Fibroblast of peridontal ligament (primary cell): Measurements from ENCODE around the gene SLC2A9.
"Not testable (repeated sequence)": the region's sequence is repeated elsewhere in the genome, so short reads cannot be mapped to it uniquely, and the experiment has no call there.

Source experiments
- DNase-seq: peaks from one replicate; pipeline ENCODE4 v3.0.0-alpha.2; 2010; ENCODE audit errors: extremely low read depth

Gene SLC2A9

DNA sequence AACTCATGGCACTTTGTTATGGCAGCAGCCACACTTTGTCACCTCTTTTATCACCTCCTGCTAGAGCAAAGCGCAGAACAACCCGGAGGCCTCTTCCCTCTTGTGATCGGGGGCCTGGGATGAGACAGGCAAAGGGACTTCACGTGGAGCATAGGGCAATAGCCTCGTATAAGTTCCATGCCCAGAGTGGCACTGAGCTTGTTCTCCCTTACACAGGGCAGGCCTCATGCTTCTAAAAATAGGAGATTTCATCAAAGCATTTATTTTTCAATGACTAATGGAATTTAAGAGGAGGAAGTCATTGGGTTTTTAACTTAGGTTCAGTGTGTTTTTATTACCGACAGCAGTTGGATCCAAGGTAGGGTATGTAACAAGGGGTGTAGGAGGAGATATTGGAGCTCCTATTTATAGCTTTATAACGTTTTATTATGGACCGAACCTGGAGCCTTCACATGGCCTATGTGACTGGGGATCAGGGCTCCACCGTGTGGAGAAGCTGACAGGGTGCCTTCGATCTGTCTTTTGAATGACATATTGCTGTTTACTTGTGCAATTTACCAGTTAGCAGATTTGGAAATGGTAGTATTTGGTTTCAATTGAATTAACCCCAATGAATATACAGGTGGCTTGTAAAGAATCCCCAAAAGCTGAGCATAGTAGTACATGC lies 93.8 kb downstream of the SLC2A9 start:
- DNase-seq = no peak

DNA sequence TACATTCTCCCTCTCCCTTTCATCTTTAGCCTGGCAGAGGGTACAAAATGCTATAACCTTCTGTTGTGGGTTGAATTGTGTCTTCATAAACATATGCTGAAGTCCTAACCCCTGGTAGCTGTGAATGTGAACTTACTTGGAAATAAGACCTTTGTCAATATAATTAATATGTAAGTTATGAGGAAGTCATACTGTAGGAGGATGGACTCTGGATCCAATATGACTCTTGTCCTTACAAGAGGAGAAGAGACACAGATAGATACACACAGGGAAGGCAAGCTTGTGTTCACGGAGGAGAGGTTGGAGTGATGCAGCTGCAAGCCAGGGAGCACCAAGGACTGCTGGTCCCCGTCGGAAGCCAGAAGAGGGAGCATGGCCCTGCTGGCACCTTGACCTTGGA lies 94.7 kb downstream of the SLC2A9 start:
- no peak for DNase-seq

DNA sequence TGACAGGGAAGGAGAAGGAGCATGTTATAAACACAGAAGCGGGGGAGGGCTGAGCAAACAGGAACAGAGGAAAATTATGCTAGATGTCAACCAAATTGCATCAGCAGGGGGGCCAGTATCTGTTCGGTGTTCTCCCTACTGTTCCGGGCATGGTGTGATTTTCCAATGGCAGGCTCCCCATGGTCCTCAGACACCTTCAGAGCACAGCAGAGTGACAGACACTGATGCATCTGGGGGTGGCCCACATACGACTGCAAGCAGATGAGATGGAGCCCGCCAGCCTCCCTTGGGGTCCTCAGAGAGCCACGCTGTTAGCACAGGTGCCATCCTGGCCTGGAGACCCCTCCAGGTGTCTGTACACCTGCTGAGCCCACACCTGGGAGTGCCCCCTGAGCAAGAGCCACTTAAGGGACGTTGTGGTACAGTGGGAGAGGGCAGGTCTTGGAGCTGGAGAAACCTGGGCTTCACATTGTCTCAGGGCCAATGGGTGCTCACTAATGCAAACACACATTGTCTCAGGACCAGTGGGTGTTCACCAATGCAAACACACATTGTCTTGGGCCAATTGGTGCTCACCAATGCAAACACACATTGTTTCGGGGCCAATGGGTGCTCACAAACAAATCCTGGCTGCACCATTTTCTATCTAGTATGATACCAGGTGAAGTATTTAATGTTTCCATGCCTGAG lies 95.4 kb downstream of the SLC2A9 start:
- no peak for DNase-seq

DNA sequence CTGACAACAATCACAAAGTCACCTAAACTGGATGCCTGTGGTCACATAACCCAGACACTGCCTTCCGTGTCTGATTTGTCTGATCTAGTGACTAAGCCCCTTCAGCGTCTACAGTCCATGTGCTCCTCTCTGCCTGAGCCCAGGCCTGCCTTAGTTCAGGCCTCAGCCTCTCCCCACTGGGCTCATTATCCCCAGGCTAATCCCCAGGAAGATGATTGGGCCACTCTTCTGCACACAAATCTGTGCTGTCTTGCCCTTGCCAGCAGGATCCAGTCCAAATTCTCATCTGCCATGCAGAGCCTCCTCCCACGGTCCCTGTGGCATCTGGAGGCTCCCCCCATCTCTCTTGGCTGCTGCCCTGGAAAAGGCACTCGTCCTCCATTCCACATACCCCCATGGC lies 96.5 kb downstream of the SLC2A9 start:
- DNase-seq = no peak

DNA sequence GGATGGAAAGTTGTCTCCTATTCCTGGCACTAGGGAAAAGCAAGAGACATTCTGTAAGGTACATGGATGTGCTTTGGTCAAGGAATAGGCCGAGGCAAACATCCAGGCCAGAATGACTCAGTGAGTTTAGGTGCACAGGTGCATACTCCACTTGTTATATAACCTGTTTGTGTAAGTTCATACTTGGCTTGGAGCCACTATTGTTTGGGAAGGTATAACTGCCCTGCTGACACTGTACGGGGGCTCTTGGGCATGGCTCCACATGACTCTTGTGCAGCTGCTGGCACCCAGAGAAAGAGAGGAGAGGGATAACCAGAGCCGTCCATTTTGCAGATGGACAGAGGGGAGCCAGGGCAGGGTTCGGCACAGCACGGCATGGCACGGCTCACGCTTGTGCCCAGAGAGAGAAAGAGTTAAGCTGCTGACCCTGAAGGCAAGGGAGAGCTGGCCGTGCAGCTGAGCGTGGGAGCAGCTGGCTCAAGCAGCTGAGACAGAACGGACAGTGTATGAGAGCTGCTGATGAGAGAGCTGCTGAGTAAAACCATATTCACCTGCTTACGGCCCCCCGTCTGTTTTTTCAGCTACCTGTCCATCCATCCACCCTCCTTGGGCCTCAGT lies 98.0 kb downstream of the SLC2A9 start:
- DNase-seq = no peak

DNA sequence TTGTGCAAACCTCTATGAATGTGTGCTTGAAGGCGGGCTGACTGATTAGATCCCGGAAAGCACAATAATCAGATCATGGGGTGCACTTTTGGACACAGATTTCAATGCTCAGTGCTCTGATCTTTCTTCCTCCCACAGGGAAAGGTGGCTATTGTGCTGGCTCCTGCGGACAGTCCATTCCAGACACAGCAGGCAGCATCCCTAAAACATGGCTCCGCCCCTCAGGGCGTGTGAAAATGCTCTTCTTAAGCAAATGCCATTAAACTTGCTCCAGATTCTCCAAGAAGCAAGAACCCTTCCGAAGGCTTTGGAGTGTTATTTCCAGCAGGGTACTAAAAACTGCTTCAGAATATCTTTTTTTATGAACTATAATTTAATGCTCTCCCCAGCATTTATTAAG lies 100.0 kb downstream of the SLC2A9 start:
- DNase-seq = no peak

DNA sequence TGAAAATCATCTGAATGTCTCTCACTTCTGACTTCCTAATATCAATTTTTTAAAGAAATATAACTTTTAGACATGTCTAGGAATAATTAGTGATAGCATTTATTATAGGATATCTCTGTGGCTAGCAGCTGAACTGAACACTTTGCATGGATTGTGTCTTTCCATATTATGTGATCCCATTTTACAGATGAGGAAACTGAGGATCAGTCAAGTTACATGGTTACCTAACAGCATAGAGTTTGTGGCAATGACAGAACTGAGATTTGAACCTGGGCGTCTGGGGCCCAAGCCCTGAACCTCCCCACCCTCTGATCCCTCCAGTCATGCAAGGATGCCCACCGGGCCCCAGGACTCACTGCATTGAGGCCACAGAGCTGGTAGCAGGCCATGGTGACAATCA lies 101.3 kb downstream of the SLC2A9 start:
- DNase-seq = no peak

DNA sequence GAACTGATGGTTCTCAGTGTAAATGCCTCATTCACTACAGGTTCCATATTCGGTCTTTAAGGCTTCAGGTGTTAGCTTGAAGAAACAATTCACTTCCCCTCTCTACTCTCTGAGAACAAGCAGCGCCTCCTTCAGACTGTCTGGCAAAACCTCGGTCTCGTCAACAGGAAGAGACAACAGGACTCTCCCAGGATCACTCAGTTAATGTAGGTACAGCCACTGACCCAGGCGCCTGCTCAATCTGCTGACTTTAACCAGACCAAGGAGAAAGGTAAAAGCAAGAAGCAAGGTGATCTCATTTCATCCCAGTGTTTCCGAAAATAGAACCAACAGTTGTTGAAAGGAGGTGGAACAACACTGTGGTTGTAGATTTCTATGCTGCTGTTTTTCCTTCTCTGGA lies 102.2 kb downstream of the SLC2A9 start:
- no peak for DNase-seq

DNA sequence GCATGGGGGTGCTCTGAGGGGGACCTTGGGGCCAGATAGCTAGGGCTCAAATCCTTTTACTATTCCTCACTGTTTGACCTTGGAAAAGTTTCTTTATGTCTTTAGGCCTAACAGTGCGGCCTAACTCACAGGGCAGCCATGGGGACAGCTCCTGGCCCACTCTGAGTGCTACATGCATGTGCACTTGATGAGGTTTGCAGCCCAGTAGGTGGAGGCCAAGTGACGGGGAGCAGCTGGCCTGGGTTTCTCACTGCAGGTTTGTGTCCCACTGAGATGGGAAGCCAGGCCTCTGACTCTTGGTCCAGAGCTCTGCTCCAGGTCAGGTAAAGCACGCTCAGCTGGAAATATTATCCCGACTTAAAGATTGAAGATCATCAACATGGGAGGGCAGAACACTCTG lies 102.8 kb downstream of the SLC2A9 start:
- DNase-seq = no peak

DNA sequence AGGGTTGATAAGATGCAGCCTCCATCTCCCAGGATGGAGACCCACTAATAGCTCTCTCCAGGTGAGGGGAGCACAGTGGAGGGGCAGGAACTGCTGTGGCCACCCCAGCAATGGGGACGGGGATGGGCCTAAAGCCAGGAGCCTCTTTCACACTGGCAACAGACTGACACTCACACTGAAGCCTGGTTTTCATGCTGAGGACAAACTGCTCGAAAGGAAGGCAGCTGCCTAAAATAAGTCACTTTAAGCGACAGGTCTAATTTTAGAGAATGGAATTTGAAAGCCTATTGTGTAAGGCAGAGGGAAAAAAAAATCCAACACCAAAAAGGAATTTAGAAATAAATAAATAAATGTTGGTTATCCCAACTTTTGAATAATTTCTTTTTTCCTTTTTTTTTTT lies 104.4 kb downstream of the SLC2A9 start:
- DNase-seq = no peak

DNA sequence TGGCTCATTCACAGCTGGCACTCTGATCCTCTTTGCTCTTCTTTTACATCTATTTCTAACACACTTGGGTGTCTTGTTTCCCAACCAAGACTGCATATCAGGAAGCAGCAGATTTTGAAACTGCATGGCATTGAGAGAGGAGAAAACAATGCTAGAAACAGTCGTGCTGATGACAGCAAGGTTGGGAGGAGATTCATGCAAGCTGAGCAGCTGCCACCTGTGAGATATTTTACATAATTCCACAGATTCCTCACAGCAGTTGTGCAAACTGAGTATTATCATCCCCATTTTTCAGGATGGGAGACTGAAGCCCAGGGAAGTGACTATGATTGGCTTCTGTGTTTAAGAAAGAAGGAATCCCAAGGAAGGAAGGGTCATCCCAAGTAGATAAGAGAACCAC lies 105.0 kb downstream of the SLC2A9 start:
- DNase-seq = no peak

DNA sequence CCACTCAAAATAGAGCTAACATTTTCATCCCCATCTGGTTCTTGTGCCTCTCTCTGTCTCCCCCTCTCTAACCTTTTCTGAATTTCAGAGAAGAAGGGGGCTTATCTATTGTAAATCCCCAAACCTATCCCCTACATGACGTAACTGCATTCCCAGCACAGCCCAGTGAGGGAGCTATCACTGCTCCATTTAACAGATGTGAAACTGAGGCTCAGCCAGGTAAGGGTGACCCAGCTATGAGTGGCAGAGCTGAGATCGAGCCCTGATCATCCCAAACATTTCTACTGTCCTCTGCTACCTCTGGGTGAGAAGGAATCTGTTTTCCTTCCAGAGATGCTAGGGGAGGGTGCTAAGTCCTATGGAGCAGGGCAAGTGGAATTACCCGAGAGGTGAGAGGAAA lies 107.5 kb downstream of the SLC2A9 start:
- DNase-seq = no peak

DNA sequence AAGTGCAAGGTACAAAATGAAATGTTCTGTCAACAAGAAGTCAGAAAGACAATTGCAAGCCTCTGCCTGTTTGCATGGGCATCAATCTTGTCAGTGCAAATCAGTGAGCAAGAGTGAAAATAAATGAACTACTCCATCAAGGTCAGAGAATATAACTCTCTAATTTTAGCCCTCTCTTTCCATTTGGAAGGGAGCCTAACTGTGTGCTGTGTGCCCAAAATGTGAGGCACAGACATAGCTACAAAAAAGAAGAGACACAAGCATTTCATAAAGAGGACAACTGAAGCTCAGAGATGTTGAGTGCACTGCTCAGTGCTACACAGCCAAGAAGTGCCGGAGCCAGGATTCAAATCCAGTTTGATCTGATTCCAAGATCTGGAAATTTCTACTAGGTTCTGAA lies 114.3 kb downstream of the SLC2A9 start:
- DNase-seq = no peak

DNA sequence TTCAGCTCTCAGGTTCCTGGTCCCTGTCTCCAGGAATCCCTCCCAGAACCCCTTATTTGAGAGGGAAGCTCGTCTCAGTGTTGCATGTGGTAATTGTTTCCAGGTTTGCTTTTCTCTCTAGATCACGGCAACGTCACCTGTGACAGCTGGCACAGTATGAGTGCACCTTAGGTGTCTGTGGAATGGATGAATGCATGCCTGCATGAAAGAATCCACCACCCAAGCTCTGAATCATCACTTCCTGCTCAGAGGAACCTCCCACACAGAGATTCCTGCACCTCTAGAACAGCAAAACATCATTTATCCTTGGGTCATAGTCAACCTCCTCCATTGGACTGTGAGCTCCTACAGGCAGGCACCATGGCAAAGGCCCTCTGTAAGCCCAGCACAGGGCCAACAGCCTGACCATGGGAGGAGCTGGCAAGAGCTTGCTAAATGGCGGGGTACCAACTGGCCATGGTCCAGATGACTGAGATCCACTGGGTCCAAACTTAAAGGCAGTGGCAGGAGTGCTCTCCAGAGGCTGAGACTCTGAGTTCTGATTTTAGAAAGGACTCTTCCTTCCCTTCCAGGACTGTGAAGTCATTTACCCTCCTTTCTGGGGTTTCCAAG lies 116.2 kb downstream of the SLC2A9 start:
- DNase-seq = no peak

DNA sequence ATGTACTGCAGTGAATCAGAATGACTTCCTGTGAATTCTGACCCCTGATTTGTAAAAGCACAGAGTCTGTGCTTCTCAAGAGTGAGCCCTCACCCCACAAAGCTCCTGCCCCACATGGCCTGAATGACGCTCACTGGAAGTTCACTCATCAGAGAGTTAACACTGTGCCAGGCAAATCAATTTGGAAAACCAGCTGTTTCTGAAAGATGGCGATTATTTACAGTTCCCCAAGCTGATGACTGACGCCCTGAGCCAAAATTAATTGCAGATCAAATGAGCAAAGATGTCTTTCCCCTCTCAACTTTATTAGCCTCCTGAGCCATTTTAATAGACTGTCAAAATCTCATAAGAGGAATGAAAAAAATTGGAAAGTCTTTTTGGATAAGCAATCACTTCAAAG lies 118.0 kb downstream of the SLC2A9 start:
- no peak for DNase-seq

DNA sequence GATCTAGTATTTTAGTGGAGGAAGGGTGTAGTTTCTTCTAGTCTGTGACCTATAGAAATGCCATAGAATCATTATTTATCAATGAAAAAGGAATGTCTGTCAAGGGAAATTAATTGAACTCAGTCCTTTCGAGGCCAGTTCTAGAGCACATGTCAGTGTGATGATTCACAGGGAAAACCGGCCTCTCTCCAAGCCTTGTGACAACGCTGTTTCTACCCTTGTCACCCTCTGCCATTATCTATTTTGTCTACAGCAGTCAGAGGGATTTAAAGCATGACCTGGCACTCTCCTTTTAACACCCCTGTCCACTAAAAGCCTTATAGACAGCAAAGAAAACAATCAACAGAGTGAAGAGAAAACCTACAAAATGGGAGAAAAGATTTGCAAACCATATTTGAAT lies 120.0 kb downstream of the SLC2A9 start:
- no peak for DNase-seq

DNA sequence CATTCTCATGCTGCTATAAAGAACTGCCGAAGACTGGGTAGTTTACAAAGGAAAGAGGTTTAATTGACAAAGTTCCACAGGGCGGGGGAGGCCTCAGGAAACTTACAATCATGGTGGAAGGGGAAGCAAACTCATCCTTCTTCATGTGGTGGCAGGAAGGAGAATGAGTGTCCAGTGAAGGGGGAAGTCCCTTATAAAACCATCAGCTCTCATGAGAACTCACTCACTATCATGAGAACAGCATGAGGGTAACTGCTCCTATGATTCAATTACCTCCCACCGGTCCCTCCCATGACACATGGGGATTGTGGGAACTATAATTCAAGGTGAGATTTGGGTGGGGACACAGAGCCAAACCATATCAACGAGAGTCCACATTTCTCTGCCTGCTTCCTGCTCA lies 120.7 kb downstream of the SLC2A9 start:
- DNase-seq = not testable (repeated sequence)

DNA sequence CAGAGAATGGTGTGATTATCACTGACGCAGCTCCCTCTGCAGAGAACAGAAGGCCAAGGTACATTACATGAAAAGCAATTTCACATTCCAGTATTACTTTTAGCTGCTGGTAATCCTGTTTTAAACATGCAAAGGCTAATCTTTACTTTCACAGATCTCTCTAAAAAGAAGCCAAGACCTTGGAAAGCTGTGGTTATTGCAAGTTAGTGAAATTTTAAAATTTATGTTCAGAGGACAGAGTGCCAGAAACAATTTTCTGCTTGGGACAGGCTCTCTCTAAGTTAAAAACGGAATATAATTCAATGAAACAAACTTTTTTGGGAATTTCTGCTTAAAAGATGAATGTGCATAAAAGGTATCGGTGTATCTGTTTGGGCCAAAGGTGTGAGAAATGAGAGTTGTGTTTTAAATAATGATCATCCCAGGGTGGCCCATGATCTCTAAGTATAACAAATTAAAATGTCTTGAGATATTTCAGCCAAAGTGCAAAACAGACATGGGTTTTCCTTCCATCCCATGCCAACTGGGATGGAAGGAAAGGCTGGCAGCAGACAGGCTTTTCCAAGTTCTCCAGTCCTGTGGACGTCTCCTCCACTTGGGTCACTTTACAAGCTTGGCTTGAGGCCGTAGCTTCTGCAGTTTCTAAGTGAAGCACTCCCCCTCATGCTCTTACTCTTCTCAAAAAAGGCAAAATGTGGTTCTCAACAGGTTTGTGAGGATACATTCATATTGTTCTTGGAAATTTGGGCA lies 121.8 kb downstream of the SLC2A9 start:
- DNase-seq = no peak

DNA sequence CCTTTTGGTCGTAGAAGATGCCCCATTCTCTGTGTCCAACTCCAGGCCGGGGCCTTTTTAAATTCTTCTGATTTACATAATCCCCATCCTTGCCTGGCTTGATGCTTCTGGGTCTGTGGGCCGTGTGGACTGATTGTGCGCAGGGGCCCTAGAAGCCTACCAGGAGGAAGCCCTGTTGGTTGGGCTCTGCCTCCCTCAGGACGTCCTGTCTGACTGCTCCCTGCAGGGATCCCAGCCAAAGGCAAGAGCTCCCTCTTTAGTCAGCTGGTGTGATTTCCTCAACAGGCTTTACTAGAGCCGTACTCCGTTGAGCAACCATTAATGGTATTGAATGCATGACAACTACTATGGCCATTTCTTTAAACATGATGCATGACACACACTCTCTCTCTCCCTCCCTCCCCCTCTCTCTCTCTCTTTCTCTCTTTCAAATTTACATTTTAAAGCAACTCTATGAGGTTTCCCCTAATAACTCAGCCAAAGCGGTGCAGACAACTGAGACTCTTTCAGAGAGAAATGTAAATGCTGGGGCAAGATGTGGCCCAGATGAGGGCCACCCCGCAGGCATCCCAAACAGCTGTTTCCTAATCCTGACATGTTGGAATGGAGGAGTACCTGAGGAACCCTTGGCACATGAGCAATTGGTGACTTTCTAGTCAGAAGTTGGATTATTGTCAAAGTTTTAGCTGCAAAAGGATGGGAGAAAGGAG lies 122.5 kb downstream of the SLC2A9 start:
- no peak for DNase-seq

DNA sequence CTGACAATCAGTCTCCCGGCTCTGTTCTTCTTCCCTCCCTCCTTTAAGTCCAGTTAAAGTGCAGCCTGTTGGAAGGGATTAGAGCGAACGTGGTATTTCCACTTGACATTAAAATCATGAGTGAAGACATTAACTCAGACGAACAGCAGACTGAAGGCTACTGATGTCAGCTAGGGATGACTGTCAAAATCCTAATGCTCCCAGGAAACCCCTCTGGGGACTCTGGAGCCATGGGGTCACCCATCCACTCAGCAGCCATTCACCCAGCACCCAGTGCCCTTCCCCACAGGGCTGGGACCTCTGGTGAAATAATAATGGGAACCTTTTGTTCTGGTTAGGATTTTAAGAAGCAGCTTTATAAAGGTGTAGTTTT lies 126.0 kb downstream of the SLC2A9 start:
- DNase-seq = no peak

DNA sequence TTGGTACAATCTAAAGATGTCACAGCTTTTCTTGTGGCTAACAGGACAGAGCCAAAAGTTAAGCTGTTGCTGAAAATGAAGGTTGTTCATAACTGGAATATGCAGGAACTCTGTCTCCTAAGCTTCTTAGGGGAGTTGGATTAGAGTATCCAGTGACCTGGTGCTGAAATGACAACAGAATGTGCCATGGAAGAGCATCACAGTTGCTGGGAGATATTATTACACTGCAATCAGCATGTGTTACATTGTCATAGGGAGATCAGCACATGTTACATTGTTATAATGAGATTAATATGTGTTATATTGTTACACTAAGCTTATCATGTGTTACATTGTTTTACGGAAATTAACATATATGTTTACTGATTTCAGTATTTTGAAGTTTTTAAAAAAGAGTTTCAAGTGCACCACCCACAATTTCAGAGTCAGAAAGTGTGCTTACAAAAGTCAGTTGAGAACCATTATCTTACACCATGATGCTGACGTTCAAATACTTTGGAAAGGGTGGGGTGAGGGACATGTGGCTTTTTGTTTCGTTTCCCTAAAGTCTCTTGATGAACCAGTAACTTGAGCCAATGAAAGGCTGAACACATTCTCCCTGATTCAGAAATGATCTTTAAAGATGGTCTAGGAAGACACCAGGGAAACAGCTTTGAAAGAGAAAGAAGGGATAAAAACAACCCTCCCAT lies 126.5 kb downstream of the SLC2A9 start:
- DNase-seq = no peak
